NCI-H524 treated with DMSO at 0.1 percent for 48 hours (cell line): Measurements from ENCODE around the gene TACC2.
"Not testable (repeated sequence)": the region's sequence is repeated elsewhere in the genome, so short reads cannot be mapped to it uniquely, and the experiment has no call there.

Source experiments
- DNase-seq: peaks from one replicate; lab custom pipeline; 2025; lab: John Stamatoyannopoulos, UW

TACC2 gene

GRCh38 chr10:122093076-122093475 lies 104.1 kb downstream of the TACC2 start:
- DNase-seq: no peak

GRCh38 chr10:122096181-122096580 lies 107.2 kb downstream of the TACC2 start:
- not testable (repeated sequence) for DNase-seq

GRCh38 chr10:122096705-122097104 lies 107.7 kb downstream of the TACC2 start:
- no peak for DNase-seq

- DNase-seq: no peak
These were observed 109.0 kb downstream of the TACC2 start for GRCh38 chr10:122097935-122098334.

GRCh38 chr10:122098924-122099323 lies 110.0 kb downstream of the TACC2 start:
- DNase-seq: no peak

GRCh38 chr10:122099562-122099961 lies 110.6 kb downstream of the TACC2 start:
- no peak for DNase-seq

- DNase-seq: no peak
These were observed 113.3 kb downstream of the TACC2 start for GRCh38 chr10:122102146-122102868.

GRCh38 chr10:122102869-122103525 lies 114.0 kb downstream of the TACC2 start:
- no peak for DNase-seq

- no peak for DNase-seq
These were observed 114.6 kb downstream of the TACC2 start for GRCh38 chr10:122103592-122103991.

- not testable (repeated sequence) for DNase-seq
These were observed 119.8 kb downstream of the TACC2 start for GRCh38 chr10:122108786-122109185.

- DNase-seq: no peak
These were observed 123.2 kb downstream of the TACC2 start for GRCh38 chr10:122112021-122112616.

- no peak for DNase-seq
These were observed 123.7 kb downstream of the TACC2 start for GRCh38 chr10:122112625-122113160.

GRCh38 chr10:122113161-122113944 lies 124.4 kb downstream of the TACC2 start:
- no peak for DNase-seq

- DNase-seq: no peak
These were observed 125.2 kb downstream of the TACC2 start for GRCh38 chr10:122113945-122114747.

- DNase-seq: no peak
These were observed 126.9 kb downstream of the TACC2 start for GRCh38 chr10:122115874-122116273.

GRCh38 chr10:122116331-122116730 lies 127.4 kb downstream of the TACC2 start:
- no peak for DNase-seq

- no peak for DNase-seq
These were observed 128.5 kb downstream of the TACC2 start for GRCh38 chr10:122117475-122117874.

GRCh38 chr10:122120008-122120744 lies 131.2 kb downstream of the TACC2 start:
- no peak for DNase-seq

- DNase-seq: no peak
These were observed 132.1 kb downstream of the TACC2 start for GRCh38 chr10:122121059-122121458.

- no peak for DNase-seq
These were observed 133.5 kb downstream of the TACC2 start for GRCh38 chr10:122122493-122122892.

GRCh38 chr10:122123186-122123585 lies 134.2 kb downstream of the TACC2 start:
- no peak for DNase-seq
